ENCODE results near the gene PTGIR.
A peak's percentile ranks its signal among the peaks of the same experiment; 100 is the strongest.

Gene PTGIR

DNA sequence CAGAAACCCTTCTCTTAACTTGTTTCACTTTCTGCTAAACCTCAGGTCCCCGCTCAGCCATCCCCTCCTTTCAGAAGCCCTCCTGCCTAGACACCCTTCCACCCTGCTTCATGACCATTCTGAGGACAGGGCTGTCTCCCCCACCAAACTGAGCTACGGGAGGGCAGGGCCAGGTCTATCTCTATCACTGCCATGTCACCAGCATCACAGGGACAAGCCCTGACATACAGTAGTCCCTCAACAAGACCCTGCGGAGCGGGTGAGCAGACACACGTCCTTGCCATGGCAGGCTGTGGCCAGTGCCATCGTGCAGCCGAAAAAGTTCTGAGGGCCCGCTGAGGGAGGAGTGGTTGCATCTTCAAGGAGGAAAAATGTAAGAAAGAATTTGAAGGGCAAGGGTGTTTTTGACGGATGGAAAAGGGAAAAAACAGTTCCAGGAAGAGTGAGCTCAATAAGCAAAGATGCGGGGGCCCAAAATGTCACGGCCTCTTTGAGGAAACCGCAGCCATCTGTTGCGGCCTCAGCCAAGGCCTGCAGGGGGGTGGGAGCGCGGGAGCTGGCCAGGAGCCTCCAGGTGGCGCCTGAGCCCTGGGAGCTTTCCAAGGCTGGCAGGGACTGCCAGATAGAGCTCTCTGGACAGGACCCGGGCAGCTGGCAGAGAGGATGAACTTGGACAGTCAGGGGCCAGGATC lies 8.1 kb downstream of the PTGIR start:
- no peak for DNase-seq (ENCODE audit: low read depth in 2 of 2)

- DNase-seq (ENCODE audit: low read depth in 2 of 2): no peak
Observed at GRCh38 chr19:46615966-46616365, 8.9 kb downstream of the PTGIR start.

DNA sequence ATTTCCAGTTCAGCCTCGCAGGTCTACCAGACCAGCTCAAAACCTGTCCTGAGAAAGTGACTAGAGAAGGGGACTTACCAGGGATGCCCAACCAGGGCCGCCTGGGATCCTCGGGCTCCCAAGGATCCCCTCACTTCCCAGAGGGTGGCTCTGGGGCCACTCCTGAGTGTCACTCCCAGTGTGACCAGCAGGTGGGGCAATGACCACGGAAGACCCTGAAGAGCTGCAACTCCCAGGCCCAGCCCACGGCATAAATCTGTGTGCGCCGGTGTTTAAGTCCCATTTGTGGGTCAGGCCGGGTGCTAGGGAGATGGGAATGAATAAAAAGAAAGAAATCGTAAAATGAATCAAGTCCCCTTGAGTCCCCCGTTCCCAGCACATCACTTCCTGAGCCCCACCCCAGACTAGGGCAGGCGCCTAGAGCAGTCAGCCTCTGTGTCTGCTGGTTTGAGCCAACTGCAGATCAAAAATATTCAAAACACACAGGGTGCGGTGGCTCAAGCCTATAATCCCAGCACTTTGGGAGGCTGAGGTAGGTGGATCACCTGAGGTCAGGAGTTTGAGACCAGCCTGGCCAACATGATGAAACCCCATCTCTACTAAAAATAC lies 10.7 kb downstream of the PTGIR start:
- peak; percentile 59 to 63 for DNase-seq (ENCODE audit: low read depth in 2 of 2)

GRCh38 chr19:46613525-46613924 lies 11.4 kb downstream of the PTGIR start:
- no peak for DNase-seq (ENCODE audit: low read depth in 2 of 2)

DNA sequence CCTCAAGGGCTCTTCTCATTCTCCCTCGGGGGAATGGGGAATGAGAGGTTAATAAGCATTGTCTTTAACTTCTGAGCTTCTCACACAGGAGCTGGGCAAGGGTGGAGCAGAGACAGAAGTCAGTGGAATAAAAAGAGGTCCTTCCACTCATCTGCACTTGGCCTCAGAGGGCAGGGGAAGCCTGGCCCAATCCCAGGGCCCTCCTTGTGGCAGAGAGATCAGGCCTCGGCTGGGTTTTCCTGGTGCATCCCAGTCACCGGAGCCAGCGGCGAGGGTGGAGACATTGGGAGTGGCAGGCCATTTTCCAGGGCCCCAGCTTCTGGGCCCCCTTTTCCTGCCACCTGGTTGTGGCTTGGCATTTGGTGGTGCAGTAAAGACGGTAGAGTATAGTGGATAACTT lies 13.1 kb downstream of the PTGIR start:
- no peak for DNase-seq (ENCODE audit: low read depth in 2 of 2)

DNA sequence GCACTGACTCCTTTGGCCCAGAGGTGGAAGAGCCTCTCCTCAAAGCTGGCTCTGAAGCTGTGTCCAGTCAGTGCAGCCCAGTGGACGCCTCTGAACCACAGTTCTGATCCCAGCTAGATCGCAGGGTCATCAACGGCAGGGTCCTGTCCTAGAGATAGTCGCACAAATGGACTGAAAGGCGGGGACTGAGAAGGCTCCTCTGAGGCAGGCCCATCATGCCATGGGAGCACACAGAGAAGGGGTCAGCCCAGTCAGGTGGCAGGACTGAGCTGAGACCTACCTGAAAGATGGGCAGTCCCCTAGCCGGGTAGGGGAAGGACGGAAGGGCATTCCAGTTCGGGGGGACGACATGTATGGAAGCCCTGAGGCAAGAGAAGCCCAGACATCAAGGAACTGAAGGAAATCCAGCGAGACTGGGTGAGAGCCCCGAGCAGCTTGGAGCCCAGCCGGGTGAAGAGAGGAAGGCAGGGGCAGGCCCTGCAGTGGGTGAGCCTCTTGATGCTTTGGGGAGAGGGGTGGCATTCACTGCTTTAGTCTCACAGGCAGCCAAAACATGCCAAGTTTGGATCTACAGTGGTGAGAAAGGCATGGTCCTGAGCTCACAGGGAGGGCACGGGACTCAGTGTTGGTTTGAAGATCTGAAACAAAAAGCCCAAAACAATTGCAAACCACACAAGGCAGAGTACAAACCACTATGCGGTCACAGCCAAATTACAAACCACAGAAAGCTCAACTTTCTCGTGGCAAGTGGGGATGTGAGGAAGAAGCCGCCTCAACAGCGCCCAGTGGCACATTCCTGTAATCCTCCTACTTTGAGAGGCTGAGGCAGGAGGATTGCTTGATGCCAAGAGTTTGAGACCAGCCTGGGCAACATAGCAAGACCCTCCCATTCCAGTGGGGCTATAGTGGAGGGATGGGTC lies 13.8 kb downstream of the PTGIR start:
- no peak for DNase-seq (ENCODE audit: low read depth in 2 of 2)

- no peak for DNase-seq (ENCODE audit: low read depth in 2 of 2)
Observed at GRCh38 chr19:46610413-46610775, 14.5 kb downstream of the PTGIR start.

DNA sequence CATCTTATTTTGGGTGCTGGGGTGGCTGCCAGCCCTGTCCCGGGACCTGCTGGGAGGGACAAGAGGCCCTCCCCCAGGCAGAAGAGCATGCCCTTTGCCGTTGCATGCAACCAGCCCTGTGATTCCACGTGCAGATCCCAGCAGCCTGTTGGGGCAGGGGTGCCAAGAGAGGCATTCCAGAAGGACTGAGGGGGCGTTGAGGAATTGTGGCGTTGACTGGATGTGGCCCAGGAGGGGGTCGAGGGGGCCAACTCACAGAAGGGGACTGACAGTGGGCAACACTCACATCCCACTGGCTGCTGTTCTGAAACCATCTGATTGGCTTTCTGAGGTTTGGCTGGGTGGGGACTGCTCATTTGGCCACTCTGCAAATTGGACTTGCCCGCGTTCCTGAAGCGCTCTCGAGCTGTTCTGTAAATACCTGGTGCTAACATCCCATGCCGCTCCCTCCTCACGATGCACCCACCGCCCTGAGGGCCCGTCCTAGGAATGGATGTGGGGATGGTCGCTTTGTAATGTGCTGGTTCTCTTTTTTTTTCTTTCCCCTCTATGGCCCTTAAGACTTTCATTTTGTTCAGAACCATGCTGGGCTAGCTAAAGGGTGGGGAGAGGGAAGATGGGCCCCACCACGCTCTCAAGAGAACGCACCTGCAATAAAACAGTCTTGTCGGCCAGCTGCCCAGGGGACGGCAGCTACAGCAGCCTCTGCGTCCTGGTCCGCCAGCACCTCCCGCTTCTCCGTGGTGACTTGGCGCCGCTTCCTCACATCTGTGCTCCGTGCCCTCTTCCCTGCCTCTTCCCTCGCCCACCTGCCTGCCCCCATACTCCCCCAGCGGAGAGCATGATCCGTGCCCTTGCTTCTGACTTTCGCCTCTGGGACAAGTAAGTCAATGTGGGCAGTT lies 15.1 kb downstream of the PTGIR start:
- DNase-seq (ENCODE audit: low read depth in 2 of 2): no peak

- no peak for DNase-seq (ENCODE audit: low read depth in 2 of 2)
Observed at GRCh38 chr19:46608581-46609345, 16.1 kb downstream of the PTGIR start.

GRCh38 chr19:46608178-46608577 lies 16.7 kb downstream of the PTGIR start:
- DNase-seq (ENCODE audit: low read depth in 2 of 2): no peak

- no peak for DNase-seq (ENCODE audit: low read depth in 2 of 2)
Observed at GRCh38 chr19:46607448-46607841, 17.4 kb downstream of the PTGIR start.

GRCh38 chr19:46606681-46607447 lies 18.0 kb downstream of the PTGIR start:
- DNase-seq (ENCODE audit: low read depth in 2 of 2): no peak

DNA sequence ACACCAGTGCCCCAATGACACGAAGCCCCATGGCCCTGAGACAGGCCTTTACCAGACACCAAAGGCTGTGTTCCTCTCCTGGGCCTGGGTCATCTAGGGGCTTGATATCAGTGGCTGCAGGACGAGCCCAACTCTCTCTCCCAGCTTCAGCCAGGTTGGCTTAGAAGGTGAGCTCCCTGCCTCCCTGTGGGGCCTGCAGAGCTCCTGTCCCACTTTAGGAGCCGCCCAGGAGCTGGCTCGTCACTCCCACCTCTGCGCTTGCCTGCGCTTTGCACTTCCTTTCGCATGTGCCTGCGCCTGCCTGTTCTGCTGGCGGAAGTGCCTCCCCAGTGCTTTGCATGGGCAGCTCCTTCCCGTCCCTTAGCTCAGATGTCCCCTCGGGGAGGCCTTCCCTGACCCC lies 18.9 kb downstream of the PTGIR start:
- DNase-seq (ENCODE audit: low read depth in 2 of 2): no peak

- no peak for DNase-seq (ENCODE audit: low read depth in 2 of 2)
Observed at GRCh38 chr19:46605356-46605821, 19.5 kb downstream of the PTGIR start.

DNA sequence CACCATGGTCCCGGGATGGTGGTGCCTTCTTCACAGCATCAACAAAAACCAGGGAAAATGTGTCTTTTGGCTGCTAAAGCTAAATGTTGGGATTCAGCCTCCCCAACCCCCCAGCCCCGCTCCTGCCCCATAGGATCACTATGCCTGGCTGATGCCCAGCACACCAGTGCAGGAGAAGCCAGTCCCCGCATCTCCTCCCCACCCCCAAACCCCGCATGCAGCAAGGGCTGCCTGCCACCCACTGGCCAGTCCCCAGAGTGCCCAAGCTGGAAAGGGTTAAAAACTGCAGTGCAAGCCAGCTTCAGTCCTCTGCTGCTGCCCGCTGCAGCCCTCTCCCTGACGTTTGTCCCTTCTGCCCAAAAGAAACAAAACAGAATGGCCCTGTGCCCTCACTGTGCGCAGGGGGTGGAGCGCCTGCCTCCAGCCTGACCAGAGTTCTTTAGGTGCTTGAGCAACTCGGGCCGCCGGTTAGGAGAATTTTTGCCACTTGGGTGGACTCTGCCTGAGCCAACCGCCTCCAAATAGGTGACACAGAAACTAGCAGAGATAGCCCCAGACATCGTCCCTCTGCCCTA lies 20.0 kb downstream of the PTGIR start:
- no peak for DNase-seq (ENCODE audit: low read depth in 2 of 2)

DNA sequence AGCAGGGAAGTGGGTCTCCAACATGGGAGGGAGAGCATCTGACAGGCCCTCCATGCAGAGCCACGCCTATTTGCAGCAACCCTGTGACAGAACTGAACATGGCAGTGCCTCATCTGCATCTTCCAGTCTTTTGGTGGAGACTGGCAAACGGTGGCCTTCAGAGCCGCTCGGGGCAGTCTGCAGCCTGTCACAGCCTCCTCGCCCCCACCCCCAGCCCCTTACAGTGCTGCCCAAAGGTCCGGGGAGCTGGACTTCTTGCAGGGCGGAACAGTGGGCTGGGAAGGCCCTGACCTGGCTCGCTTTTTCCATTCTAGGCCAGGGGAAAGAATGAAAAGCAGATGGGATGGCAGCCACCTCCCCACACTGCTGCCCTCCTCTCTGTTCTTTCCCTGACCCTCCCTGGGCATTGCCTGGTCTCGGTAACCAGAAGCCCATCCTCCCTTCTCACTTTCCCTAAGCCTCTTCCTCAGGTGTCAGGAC lies 21.1 kb downstream of the PTGIR start:
- no peak for DNase-seq (ENCODE audit: low read depth in 2 of 2)

- no peak for DNase-seq (ENCODE audit: low read depth in 2 of 2)
Observed at GRCh38 chr19:46603195-46603637, 21.7 kb downstream of the PTGIR start.

- DNase-seq (ENCODE audit: low read depth in 2 of 2): no peak
Observed at GRCh38 chr19:46602392-46603194, 22.3 kb downstream of the PTGIR start.

Measured in stimulated activated CD8-positive, alpha-beta memory T cell treated with anti-CD3 and anti-CD28 coated beads, Interleukin-2, amount 100 ng/mL, for 1 hour (primary cell).